OCI-LY3 (cell line): Measurements from ENCODE around the gene SYT2.

Source experiments
- H2AFZ ChIP-seq: fragments of 200-600, 300-600 bp; shearing (Covaris generic); 2 replicates; pipeline ENCODE4 v1.6.0; 2014; ENCODE audit warnings: antibody characterized with exemption, low read depth, low read length
- H3K27ac ChIP-seq: fragments of 200-600, 300-600 bp; sonication (generic); 2 replicates; pipeline ENCODE4 v1.5.1; 2014; ENCODE audit warnings: mild to moderate bottlenecking, low read length, moderate library complexity, mixed read lengths
- H3K27me3 ChIP-seq: fragments of 200-600, 300-600 bp; sonication (generic); 2 replicates; pipeline ENCODE4 v1.6.1; 2014; ENCODE audit warnings: low read depth, low read length, mixed read lengths
- H3K36me3 ChIP-seq: fragments of 200-600, 300-600 bp; sonication (generic); replicated peaks from 2 replicates; pipeline ENCODE3; 2014; ENCODE audit warnings: low read depth, low read length, mixed read lengths
- H3K4me1 ChIP-seq: fragments of 300-600, 200-600 bp; sonication (generic); 2 replicates; pipeline ENCODE4 v1.6.1; 2014; ENCODE audit warnings: low read length, mixed read lengths
- H3K4me2 ChIP-seq: fragments of 200-600, 300-600 bp; sonication (generic); 2 replicates; pipeline ENCODE4 v1.6.1; 2014; ENCODE audit warnings: low read length, mixed read lengths
- H3K4me3 ChIP-seq: fragments of 300-600, 200-600 bp; sonication (generic); 2 replicates; pipeline ENCODE4 v1.5.1; 2014; ENCODE audit warnings: antibody characterized with exemption, mild to moderate bottlenecking, low read length, moderate library complexity
- H3K79me2 ChIP-seq: fragments of 300-600, 200-600 bp; shearing (Covaris generic); 2 replicates; pipeline ENCODE4 v1.6.1; 2014; ENCODE audit warnings: mild to moderate bottlenecking, low read length, mixed read lengths
- H3K9ac ChIP-seq: fragments of 300-600, 200-600 bp; shearing (Covaris generic); 2 replicates; pipeline ENCODE4 v1.6.0; 2014; ENCODE audit warnings: mild to moderate bottlenecking, low read length, moderate library complexity
- H3K9me3 ChIP-seq: fragments of 200-600, 300-600 bp; shearing (Covaris generic); 2 replicates; pipeline ENCODE4 v1.6.1; 2014; ENCODE audit warnings: low read length, mixed read lengths; ENCODE audit not compliant: insufficient read depth
- H4K20me1 ChIP-seq: fragments of 200-600, 300-600 bp; sonication (generic); 2 replicates; pipeline ENCODE4 v1.6.1; 2016; ENCODE audit warnings: low read length, mixed read lengths; ENCODE audit not compliant: insufficient read depth
- EZH2phosphoT487 ChIP-seq: fragments of 200-600 bp; shearing (Covaris generic); IDR thresholded peaks from 2 replicates; pipeline ENCODE4 v1.6.1; 2018; ENCODE audit warnings: antibody characterized with exemption, mixed run types, low read depth
- TF ChIP-seq, protein P1 (sequence below): fragments of 200-600, 300-600 bp; sonication (generic); IDR thresholded peaks from 2 replicates; pipeline ENCODE4 v1.5.1; 2014; ENCODE audit warnings: antibody characterized with exemption, low read length, low read depth

SYT2 gene

GRCh38 chr1:202576816-202577215 is 133.4 kb downstream of the SYT2 start:
- Histone ChIP-seq H3K36me3 (no peaks in the 10 kb centered on the region), H3K79me2 (no peaks in the 10 kb centered on the region), H4K20me1 (peaks cover 3% of the 10 kb centered on the region; the same call in 1 of the 2 replicates), H3K9ac (no peak overlapping the region), H3K4me3 (no peak overlapping the region), H2AFZ (no peak overlapping the region), H3K27ac (no peak overlapping the region), H3K27me3 (no peaks in the 10 kb centered on the region), H3K4me2 (no peak overlapping the region), H3K4me1 (peaks cover 10% of the 10 kb centered on the region), H3K9me3 (no peaks in the 10 kb centered on the region)
- TF ChIP-seq EZH2phosphoT487, result no peak
- TF ChIP-seq, protein P1, sequence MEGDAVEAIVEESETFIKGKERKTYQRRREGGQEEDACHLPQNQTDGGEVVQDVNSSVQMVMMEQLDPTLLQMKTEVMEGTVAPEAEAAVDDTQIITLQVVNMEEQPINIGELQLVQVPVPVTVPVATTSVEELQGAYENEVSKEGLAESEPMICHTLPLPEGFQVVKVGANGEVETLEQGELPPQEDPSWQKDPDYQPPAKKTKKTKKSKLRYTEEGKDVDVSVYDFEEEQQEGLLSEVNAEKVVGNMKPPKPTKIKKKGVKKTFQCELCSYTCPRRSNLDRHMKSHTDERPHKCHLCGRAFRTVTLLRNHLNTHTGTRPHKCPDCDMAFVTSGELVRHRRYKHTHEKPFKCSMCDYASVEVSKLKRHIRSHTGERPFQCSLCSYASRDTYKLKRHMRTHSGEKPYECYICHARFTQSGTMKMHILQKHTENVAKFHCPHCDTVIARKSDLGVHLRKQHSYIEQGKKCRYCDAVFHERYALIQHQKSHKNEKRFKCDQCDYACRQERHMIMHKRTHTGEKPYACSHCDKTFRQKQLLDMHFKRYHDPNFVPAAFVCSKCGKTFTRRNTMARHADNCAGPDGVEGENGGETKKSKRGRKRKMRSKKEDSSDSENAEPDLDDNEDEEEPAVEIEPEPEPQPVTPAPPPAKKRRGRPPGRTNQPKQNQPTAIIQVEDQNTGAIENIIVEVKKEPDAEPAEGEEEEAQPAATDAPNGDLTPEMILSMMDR, result no peak

DNA sequence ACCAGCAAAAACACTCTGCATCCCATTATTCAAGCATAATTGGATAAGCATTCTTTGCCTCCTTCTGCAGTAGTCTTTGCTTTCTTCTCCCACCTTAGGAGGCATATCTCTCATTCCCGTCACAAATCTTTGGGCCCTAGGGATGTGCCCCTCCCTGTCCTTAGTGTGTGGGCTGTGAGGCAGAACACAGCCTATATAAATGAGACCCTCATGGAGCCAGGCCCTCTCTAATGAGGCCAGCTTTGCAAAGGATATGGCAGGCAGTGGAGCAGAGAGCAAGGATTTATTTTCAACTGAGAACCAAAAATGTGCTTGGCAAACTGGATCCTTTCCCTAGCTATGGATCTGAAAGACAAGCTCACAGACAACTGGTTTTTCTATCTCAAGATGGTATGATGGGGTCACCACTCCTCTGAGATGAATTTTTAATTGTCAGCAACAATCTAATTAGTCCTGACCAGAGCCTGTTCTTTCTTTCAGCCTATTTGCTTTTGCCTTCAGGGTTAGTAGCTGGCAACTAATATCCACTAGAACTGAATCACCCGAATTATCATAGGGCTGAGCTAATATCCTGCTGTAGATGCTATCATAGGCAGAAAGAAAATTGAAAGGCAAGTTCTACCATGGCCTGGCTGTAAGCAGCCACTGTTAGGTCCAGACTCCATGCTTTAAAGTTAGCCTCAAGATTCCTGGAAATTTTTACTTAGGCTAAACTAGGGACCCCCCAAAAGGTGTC is 134.2 kb downstream of the SYT2 start:
- H3K36me3 ChIP-seq, result no peaks in the 10 kb centered on the region
- no peak overlapping the region for H3K4me2 ChIP-seq
- peaks cover 3% of the 10 kb centered on the region; the same call in 1 of the 2 replicates for H4K20me1 ChIP-seq
- no peak overlapping the region for H3K9ac ChIP-seq
- H3K79me2 ChIP-seq, result no peaks in the 10 kb centered on the region
- no peaks in the 10 kb centered on the region for H3K27me3 ChIP-seq
- H3K9me3 ChIP-seq, result no peaks in the 10 kb centered on the region
- no peak overlapping the region for H2AFZ ChIP-seq
- no peak for TF ChIP-seq EZH2phosphoT487
- TF ChIP-seq, protein P1, result no peak
- no peak overlapping the region for H3K4me3 ChIP-seq
- no peak overlapping the region for H3K27ac ChIP-seq
- peaks cover 10% of the 10 kb centered on the region for H3K4me1 ChIP-seq

GRCh38 chr1:202572867-202573266 is 137.4 kb downstream of the SYT2 start:
- H3K4me1 ChIP-seq, result peaks cover 3% of the 10 kb centered on the region
- H3K27me3 ChIP-seq, result no peaks in the 10 kb centered on the region
- no peak overlapping the region for H3K27ac ChIP-seq
- no peaks in the 10 kb centered on the region for H3K79me2 ChIP-seq
- no peak overlapping the region for H3K9ac ChIP-seq
- no peaks in the 10 kb centered on the region for H3K9me3 ChIP-seq
- H3K36me3 ChIP-seq, result peaks cover under 1% of the 10 kb centered on the region
- H2AFZ ChIP-seq, result no peak overlapping the region
- no peak overlapping the region for H3K4me2 ChIP-seq
- peaks cover 3% of the 10 kb centered on the region; the same call in 1 of the 2 replicates for H4K20me1 ChIP-seq
- H3K4me3 ChIP-seq, result no peak overlapping the region
- TF ChIP-seq, protein P1, result no peak
- no peak for TF ChIP-seq EZH2phosphoT487

DNA sequence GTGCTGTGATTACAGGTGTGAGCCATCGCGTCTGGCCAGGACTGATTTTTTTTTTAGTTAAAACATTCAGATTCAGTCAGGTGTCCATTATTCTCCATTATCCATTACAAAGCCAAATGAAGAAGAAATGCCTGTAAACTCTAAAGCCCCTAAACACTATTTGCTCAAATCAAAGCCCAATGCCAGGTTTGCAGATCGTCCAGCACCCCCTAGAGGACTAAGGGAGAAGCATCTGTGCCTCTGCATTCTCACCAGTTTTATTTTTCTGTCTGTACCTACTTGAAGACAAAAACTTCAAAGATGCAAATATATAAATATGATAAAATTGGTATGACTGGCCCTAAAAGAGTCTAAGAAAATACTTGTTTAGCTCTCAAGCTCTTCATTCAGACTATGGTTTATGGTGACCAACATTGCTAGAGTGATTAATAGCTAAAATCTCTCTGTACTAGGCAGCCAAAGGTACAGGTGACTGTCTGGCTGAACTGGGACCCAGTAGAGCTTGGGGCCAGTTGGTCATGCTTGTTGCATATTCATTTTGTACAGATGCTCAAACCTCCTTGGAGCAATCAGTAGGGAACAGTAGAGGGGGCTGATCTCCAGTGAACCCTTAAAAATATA is 138.4 kb downstream of the SYT2 start:
- H3K9ac ChIP-seq, result no peak overlapping the region
- no peak overlapping the region for H3K4me3 ChIP-seq
- H3K79me2 ChIP-seq, result no peaks in the 10 kb centered on the region
- H3K36me3 ChIP-seq, result peaks cover 2% of the 10 kb centered on the region
- no peak overlapping the region for H2AFZ ChIP-seq
- H4K20me1 ChIP-seq, result peaks cover 3% of the 10 kb centered on the region; the same call in 1 of the 2 replicates
- H3K9me3 ChIP-seq, result no peaks in the 10 kb centered on the region
- no peak for TF ChIP-seq EZH2phosphoT487
- TF ChIP-seq, protein P1, result peak; percentile 96
- no peak overlapping the region for H3K4me2 ChIP-seq
- no peaks in the 10 kb centered on the region for H3K27me3 ChIP-seq
- H3K4me1 ChIP-seq, result peaks cover 11% of the 10 kb centered on the region
- no peak overlapping the region for H3K27ac ChIP-seq
